ENCODE data around the gene NCR2. TPM values are rescaled to one million over a fixed set of nuclear protein-coding genes. Genes with fewer than 3 reads are reported as not detected.

The NCR2 gene
- total RNA-seq, 1 experiment from 2014 or later = not detected

GRCh38 chr6:41359617-41360313 is 24.4 kb downstream of the NCR2 start:
- no peak for DNase-seq (ENCODE audit: low spot score)

GRCh38 chr6:41360314-41360685 is 24.9 kb downstream of the NCR2 start:
- DNase-seq (ENCODE audit: low spot score) = no peak

- DNase-seq (ENCODE audit: low spot score) = no peak
Measured at GRCh38 chr6:41366150-41366549, 30.7 kb downstream of the NCR2 start.

GRCh38 chr6:41367061-41367460 is 31.7 kb downstream of the NCR2 start:
- no peak for DNase-seq (ENCODE audit: low spot score)

GRCh38 chr6:41367700-41368099 is 32.3 kb downstream of the NCR2 start:
- DNase-seq (ENCODE audit: low spot score) = peak; percentile 63

- DNase-seq (ENCODE audit: low spot score) = peak; percentile 23
Measured at GRCh38 chr6:41370488-41371111, 35.2 kb downstream of the NCR2 start.

GRCh38 chr6:41371461-41371991 is 36.1 kb downstream of the NCR2 start:
- no peak for DNase-seq (ENCODE audit: low spot score)

- DNase-seq (ENCODE audit: low spot score) = no peak
Measured at GRCh38 chr6:41371992-41372831, 36.8 kb downstream of the NCR2 start.

- DNase-seq (ENCODE audit: low spot score) = no peak
Measured at GRCh38 chr6:41372832-41373626, 37.6 kb downstream of the NCR2 start.

GRCh38 chr6:41373627-41373918 is 38.2 kb downstream of the NCR2 start:
- DNase-seq (ENCODE audit: low spot score) = no peak

GRCh38 chr6:41373919-41374617 is 38.7 kb downstream of the NCR2 start:
- no peak for DNase-seq (ENCODE audit: low spot score)

GRCh38 chr6:41374618-41375590 is 39.5 kb downstream of the NCR2 start:
- no peak for DNase-seq (ENCODE audit: low spot score)

- no peak for DNase-seq (ENCODE audit: low spot score)
Measured at GRCh38 chr6:41375598-41376151, 40.3 kb downstream of the NCR2 start.

GRCh38 chr6:41376176-41376575 is 40.8 kb downstream of the NCR2 start:
- no peak for DNase-seq (ENCODE audit: low spot score)

GRCh38 chr6:41377071-41377470 is 41.7 kb downstream of the NCR2 start:
- DNase-seq (ENCODE audit: low spot score) = no peak

GRCh38 chr6:41379306-41379705 is 43.9 kb downstream of the NCR2 start:
- DNase-seq (ENCODE audit: low spot score) = no peak

GRCh38 chr6:41386594-41386993 is 51.2 kb downstream of the NCR2 start:
- DNase-seq (ENCODE audit: low spot score) = no peak

- DNase-seq (ENCODE audit: low spot score) = no peak
Measured at GRCh38 chr6:41392246-41392645, 56.8 kb downstream of the NCR2 start.

- DNase-seq (ENCODE audit: low spot score) = no peak
Measured at GRCh38 chr6:41396335-41396734, 60.9 kb downstream of the NCR2 start.

GRCh38 chr6:41399424-41399823 is 64.0 kb downstream of the NCR2 start:
- no peak for DNase-seq (ENCODE audit: low spot score)

All from A172 (cell line).